ENCODE results near the gene DUSP18.

DUSP18 gene

DNA sequence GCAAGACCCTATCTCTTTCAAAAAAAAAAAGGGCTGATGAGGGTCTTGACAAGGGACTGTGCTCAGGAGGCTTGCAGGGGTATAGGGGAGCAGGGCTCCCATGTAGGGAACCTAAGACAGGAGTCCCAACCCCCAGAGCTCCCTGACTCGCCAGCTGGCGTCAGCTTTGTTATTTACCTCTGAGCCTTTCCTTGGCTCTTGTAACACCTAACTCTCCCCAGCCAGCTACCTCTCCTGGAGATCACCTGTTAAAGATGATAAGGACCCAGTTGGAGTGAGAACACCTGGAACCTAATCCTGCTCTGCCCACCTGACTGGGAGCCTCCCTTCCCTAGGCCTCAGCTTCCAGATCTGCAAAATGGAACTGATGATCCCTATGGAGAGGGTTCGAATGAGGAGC, 18.9 kb downstream of the DUSP18 start:
- H3K27me3 ChIP-seq (ENCODE audit: insufficient read depth, low read length): 0 out of 2 replicates have a peak, but pooled peaks cover 5% of the 10 kb centered on the region
- H3K4me2 ChIP-seq (ENCODE audit: low read length): no peak overlapping the region
- no peak for TF ChIP-seq EZH2 (IDR thresholded peaks at IDR 0.05; ENCODE audit: borderline replicate concordance, low read length)
- no peak for TF ChIP-seq CTCF (IDR thresholded peaks at IDR 0.05; ENCODE audit: low read length)
- H3K9me3 ChIP-seq (ENCODE audit: low read length): no peaks in the 10 kb centered on the region
- H3K9ac ChIP-seq (ENCODE audit: low read length): no peak overlapping the region
- H4K20me1 ChIP-seq (ENCODE audit: insufficient read depth, low read length): no peaks in the 10 kb centered on the region
- no peak overlapping the region for H2AFZ ChIP-seq (ENCODE audit: low read length)
- no peaks in the 10 kb centered on the region for H3K9me2 ChIP-seq (ENCODE audit: low read depth, low read length)
- no peak overlapping the region for H3K27ac ChIP-seq (ENCODE audit: low read depth, low read length, poor library complexity, severe bottlenecking)
- H3F3A ChIP-seq (ENCODE audit: insufficient read depth, low read length): no peaks in the 10 kb centered on the region
- H3K4me1 ChIP-seq (ENCODE audit: insufficient read depth, low read length, severe bottlenecking): no peaks in the 10 kb centered on the region
- H3K4me3 ChIP-seq (ENCODE audit: low read depth, low read length, poor library complexity, severe bottlenecking): no peak overlapping the region
- H3K79me2 ChIP-seq (ENCODE audit: insufficient read depth, low read length): no peaks in the 10 kb centered on the region
- no peaks in the 10 kb centered on the region for H3K36me3 ChIP-seq (ENCODE audit: insufficient read depth, low read length)

DNA sequence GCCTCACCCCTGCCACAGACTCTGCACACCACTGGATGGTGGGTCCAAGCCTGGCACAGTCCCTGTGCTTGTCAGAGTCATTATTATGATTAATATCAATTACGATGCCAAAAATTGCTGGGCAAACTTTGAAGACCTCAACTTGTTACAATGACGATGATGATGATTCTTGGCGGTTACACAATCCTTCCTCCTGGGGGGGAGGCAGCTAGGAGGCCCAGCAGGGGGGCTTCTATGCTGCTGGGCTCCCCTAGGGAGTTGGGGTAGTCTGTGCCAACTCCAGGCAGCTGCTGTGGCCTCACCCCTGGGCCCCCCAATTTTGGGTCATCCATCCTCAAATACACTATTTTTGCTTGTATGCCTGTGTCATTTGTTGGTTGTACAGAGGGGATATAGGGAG, 20.1 kb downstream of the DUSP18 start:
- no peaks in the 10 kb centered on the region for H3K36me3 ChIP-seq (ENCODE audit: insufficient read depth, low read length)
- H4K20me1 ChIP-seq (ENCODE audit: insufficient read depth, low read length): no peaks in the 10 kb centered on the region
- no peaks in the 10 kb centered on the region for H3K79me2 ChIP-seq (ENCODE audit: insufficient read depth, low read length)
- no peaks in the 10 kb centered on the region for H3K9me2 ChIP-seq (ENCODE audit: low read depth, low read length)
- H3K4me3 ChIP-seq (ENCODE audit: low read depth, low read length, poor library complexity, severe bottlenecking): no peak overlapping the region
- H3K4me1 ChIP-seq (ENCODE audit: insufficient read depth, low read length, severe bottlenecking): no peaks in the 10 kb centered on the region
- H3K27ac ChIP-seq (ENCODE audit: low read depth, low read length, poor library complexity, severe bottlenecking): no peak overlapping the region
- no peaks in the 10 kb centered on the region for H3K9me3 ChIP-seq (ENCODE audit: low read length)
- H3F3A ChIP-seq (ENCODE audit: insufficient read depth, low read length): no peaks in the 10 kb centered on the region
- no peak for TF ChIP-seq EZH2 (IDR thresholded peaks at IDR 0.05; ENCODE audit: borderline replicate concordance, low read length)
- TF ChIP-seq CTCF (IDR thresholded peaks at IDR 0.05; ENCODE audit: low read length): no peak
- H3K9ac ChIP-seq (ENCODE audit: low read length): no peak overlapping the region
- no peak overlapping the region for H2AFZ ChIP-seq (ENCODE audit: low read length)
- 0 out of 2 replicates have a peak, but pooled peaks cover 8% of the 10 kb centered on the region for H3K27me3 ChIP-seq (ENCODE audit: insufficient read depth, low read length)
- H3K4me2 ChIP-seq (ENCODE audit: low read length): no peak overlapping the region

- 0 out of 2 replicates have a peak, but pooled peaks cover 8% of the 10 kb centered on the region for H3K27me3 ChIP-seq (ENCODE audit: insufficient read depth, low read length)
- no peaks in the 10 kb centered on the region for H3F3A ChIP-seq (ENCODE audit: insufficient read depth, low read length)
- H3K4me1 ChIP-seq (ENCODE audit: insufficient read depth, low read length, severe bottlenecking): no peaks in the 10 kb centered on the region
- H3K9me2 ChIP-seq (ENCODE audit: low read depth, low read length): no peaks in the 10 kb centered on the region
- H3K36me3 ChIP-seq (ENCODE audit: insufficient read depth, low read length): no peaks in the 10 kb centered on the region
- H3K9me3 ChIP-seq (ENCODE audit: low read length): no peaks in the 10 kb centered on the region
- TF ChIP-seq EZH2 (IDR thresholded peaks at IDR 0.05; ENCODE audit: borderline replicate concordance, low read length): no peak
- no peak for TF ChIP-seq CTCF (IDR thresholded peaks at IDR 0.05; ENCODE audit: low read length)
- H3K79me2 ChIP-seq (ENCODE audit: insufficient read depth, low read length): no peaks in the 10 kb centered on the region
- no peak overlapping the region for H3K4me3 ChIP-seq (ENCODE audit: low read depth, low read length, poor library complexity, severe bottlenecking)
- H4K20me1 ChIP-seq (ENCODE audit: insufficient read depth, low read length): no peaks in the 10 kb centered on the region
- no peak overlapping the region for H2AFZ ChIP-seq (ENCODE audit: low read length)
- no peak overlapping the region for H3K27ac ChIP-seq (ENCODE audit: low read depth, low read length, poor library complexity, severe bottlenecking)
- no peak overlapping the region for H3K4me2 ChIP-seq (ENCODE audit: low read length)
- no peak overlapping the region for H3K9ac ChIP-seq (ENCODE audit: low read length)
Measured at GRCh38 chr22:30646518-30647160, 21.0 kb downstream of the DUSP18 start.
